Activated naive CD8-positive, alpha-beta T cell treated with anti-CD3 and anti-CD28 coated beads, Interleukin-2, amount 10 ng/mL, durations not matched to agents 7 days and 5 days (primary cell): ENCODE data around the gene EIF6. TPM values are rescaled to one million over a fixed set of nuclear protein-coding genes. Genes with fewer than 3 reads are reported as not detected.
A peak's percentile ranks its signal among the peaks of the same experiment; 100 is the strongest.

Experiments used
- ATAC-seq: fragments of 150-1000 bp; cut with Tn5 transposase; one replicate; pipeline ENCODE4 v1.10.0; 2021; ENCODE audit warnings: low read depth, moderate library complexity
- POLR2A ChIA-PET: fragments of 350-600 bp; sonication (Branson Sonifier 250); formaldehyde crosslinking; loops from one replicate; lab custom pipeline; 2021; ENCODE audit warnings: antibody characterized with exemption; lab: Charles Lee
- DNase-seq: peaks from one replicate; pipeline ENCODE4 v3.0.0; 2021
- H3K27ac Mint-ChIP-seq: one replicate; pipeline ENCODE4 v1.8.0; 2022; ENCODE audit warnings: mild to moderate bottlenecking, mixed read lengths
- H3K27me3 Mint-ChIP-seq: one replicate; pipeline ENCODE4 v1.8.0; 2022; ENCODE audit warnings: mild to moderate bottlenecking, moderate library complexity, mixed read lengths
- H3K36me3 Mint-ChIP-seq: one replicate; pipeline ENCODE4 v1.8.0; 2021; ENCODE audit warnings: mild to moderate bottlenecking, mixed read lengths
- H3K4me1 Mint-ChIP-seq: one replicate; pipeline ENCODE4 v1.8.0; 2021; ENCODE audit warnings: mixed read lengths
- H3K4me3 Mint-ChIP-seq: one replicate; pipeline ENCODE4 v1.8.0; 2022; ENCODE audit warnings: mild to moderate bottlenecking, moderate library complexity, mixed read lengths
- H3K9me3 Mint-ChIP-seq: one replicate; pipeline ENCODE4 v1.8.0; 2021; ENCODE audit warnings: mixed read lengths
- total RNA-seq, 2 experiments: library from RNA; stranded (reverse); gene quantifications; one replicate each; pipeline ENCODE4 v1.2.3, GENCODE V29; 2021

Gene EIF6
- total RNA-seq, 2 experiments from 2014 or later, result 81.0 to 83.9 TPM

GRCh38 chr20:35277127-35277526 lies 7.4 kb downstream of the EIF6 start:
- Mint-ChIP-seq H3K27me3 (no peaks in the 10 kb centered on the region), H3K4me3 (peak overlapping the region; percentile 100), H3K36me3 (peaks cover 15% of the 10 kb centered on the region), H3K9me3 (no peaks in the 10 kb centered on the region), H3K27ac (peak overlapping the region; percentile 100), H3K4me1 (peaks cover 10% of the 10 kb centered on the region)
- DNase-seq (no peak), ATAC-seq (no peak)
- POLR2A ChIA-PET, result interaction anchor here (0.8 to 2.4 kb wide), 11 partner anchors 8 to 465 kb away, joined by 3 to 16 read pairs (median 7); partner anchors contain the start of genes CEP250, EDEM2, EIF6 and GGT7

GRCh38 chr20:35276408-35276807 lies 8.2 kb downstream of the EIF6 start:
- ATAC-seq, result no peak
- peaks cover 11% of the 10 kb centered on the region for H3K36me3 Mint-ChIP-seq
- no peaks in the 10 kb centered on the region for H3K9me3 Mint-ChIP-seq
- H3K27ac Mint-ChIP-seq, result peak overlapping the region; percentile 100
- H3K4me3 Mint-ChIP-seq, result peak overlapping the region; percentile 100
- no peaks in the 10 kb centered on the region for H3K27me3 Mint-ChIP-seq
- peaks cover 9% of the 10 kb centered on the region for H3K4me1 Mint-ChIP-seq
- POLR2A ChIA-PET, result interaction anchor here (0.8 to 2.4 kb wide), 4 partner anchors 8 to 25 kb away, joined by 3 to 16 read pairs (median 7); partner anchors contain the start of gene EIF6
- no peak for DNase-seq

DNA sequence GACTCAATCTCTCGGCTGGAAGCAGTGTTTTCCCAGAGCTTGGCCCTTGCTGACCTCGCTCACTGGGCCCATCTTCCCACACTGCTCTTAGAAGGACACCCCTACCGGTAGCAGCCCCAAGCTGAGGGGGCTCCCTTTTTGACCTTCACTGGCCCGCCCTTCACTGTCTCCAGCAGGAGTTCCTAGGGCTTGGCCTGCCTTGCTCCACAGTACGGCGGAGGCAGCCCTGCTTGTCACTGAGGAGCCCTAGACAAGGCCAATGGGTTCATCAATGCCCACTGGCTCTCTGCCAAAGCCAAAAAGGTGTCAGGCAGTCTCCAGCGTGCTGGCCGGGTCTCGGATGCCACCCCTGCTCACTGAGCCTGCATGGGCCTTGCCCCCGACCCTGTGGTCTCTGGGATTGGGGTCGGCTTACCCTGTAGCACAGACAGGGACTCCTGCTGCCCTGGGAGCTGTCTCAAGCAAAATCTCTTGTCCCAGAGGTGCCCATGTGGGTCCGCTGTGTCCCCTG lies 8.8 kb downstream of the EIF6 start:
- no peak for ATAC-seq
- peaks cover 15% of the 10 kb centered on the region for H3K36me3 Mint-ChIP-seq
- peaks cover 13% of the 10 kb centered on the region for H3K4me1 Mint-ChIP-seq
- no peaks in the 10 kb centered on the region for H3K27me3 Mint-ChIP-seq
- peak overlapping the region; percentile 100 for H3K4me3 Mint-ChIP-seq
- DNase-seq, result no peak
- no peaks in the 10 kb centered on the region for H3K9me3 Mint-ChIP-seq
- POLR2A ChIA-PET, result interaction anchor here (1.5 to 2.4 kb wide), 4 partner anchors 9 to 24 kb away, joined by 3 to 16 read pairs (median 6); partner anchors contain the start of gene EIF6
- peak overlapping the region; percentile 100 for H3K27ac Mint-ChIP-seq

- no peak for DNase-seq
- ATAC-seq, result no peak
- H3K36me3 Mint-ChIP-seq, result peaks cover 10% of the 10 kb centered on the region
Measured at GRCh38 chr20:35274172-35275092, 10.1 kb downstream of the EIF6 start.

GRCh38 chr20:35273449-35274171 lies 11.0 kb downstream of the EIF6 start:
- POLR2A ChIA-PET, result interaction anchor here (0.6 to 2.1 kb wide), 3 partner anchors 10 to 127 kb away, joined by 3 to 7 read pairs (median 4); partner anchors contain the start of genes EDEM2 and EIF6
- H3K9me3 Mint-ChIP-seq, result no peaks in the 10 kb centered on the region
- DNase-seq (no peak), ATAC-seq (no peak)
- peak overlapping the region; percentile 12 for H3K27ac Mint-ChIP-seq
- no peaks in the 10 kb centered on the region for H3K27me3 Mint-ChIP-seq
- no peak overlapping the region for H3K4me3 Mint-ChIP-seq
- H3K4me1 Mint-ChIP-seq, result peaks cover 13% of the 10 kb centered on the region
- H3K36me3 Mint-ChIP-seq, result peaks cover 9% of the 10 kb centered on the region

More at GRCh38 chr20:35274172-35275092, 10.1 kb downstream of the EIF6 start:
- Mint-ChIP-seq H3K27me3 (no peaks in the 10 kb centered on the region), H3K27ac (no peak overlapping the region), H3K4me3 (no peak overlapping the region), H3K9me3 (no peaks in the 10 kb centered on the region), H3K4me1 (peaks cover 13% of the 10 kb centered on the region)
- POLR2A ChIA-PET, result interaction anchor here (1.2 to 2.1 kb wide), 3 partner anchors 10 to 128 kb away, joined by 3 to 7 read pairs (median 5); partner anchors contain the start of genes EDEM2 and EIF6

DNA sequence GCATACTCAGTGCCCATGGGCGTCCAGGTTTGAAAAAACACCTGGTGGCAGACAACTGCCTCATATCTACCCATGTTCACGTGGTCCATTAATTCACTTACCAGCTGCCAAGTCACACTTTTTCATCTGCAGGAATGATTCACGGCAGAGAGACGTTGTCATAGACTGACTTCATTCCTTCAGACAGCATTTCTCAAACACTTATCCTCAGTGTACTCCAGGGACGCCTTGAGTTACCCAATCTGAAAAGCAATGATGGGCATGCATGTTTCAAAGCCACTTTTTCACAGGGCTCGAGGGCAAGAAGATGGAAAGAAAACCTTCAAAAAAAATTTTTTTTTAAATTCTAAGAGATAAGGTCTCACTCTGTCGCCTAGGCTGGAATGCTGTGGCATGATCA lies 12.7 kb downstream of the EIF6 start:
- H3K27ac Mint-ChIP-seq, result no peak overlapping the region
- no peak for ATAC-seq
- H3K4me3 Mint-ChIP-seq, result no peak overlapping the region
- H3K4me1 Mint-ChIP-seq, result peaks cover 9% of the 10 kb centered on the region
- DNase-seq, result no peak
- peaks cover 9% of the 10 kb centered on the region for H3K36me3 Mint-ChIP-seq
- no peaks in the 10 kb centered on the region for H3K9me3 Mint-ChIP-seq
- POLR2A ChIA-PET, result interaction anchor here (0.5 kb wide), 2 partner anchors 149 to 176 kb away, joined by 3 read pairs; no protein-coding TSS in a partner anchor
- no peaks in the 10 kb centered on the region for H3K27me3 Mint-ChIP-seq

DNA sequence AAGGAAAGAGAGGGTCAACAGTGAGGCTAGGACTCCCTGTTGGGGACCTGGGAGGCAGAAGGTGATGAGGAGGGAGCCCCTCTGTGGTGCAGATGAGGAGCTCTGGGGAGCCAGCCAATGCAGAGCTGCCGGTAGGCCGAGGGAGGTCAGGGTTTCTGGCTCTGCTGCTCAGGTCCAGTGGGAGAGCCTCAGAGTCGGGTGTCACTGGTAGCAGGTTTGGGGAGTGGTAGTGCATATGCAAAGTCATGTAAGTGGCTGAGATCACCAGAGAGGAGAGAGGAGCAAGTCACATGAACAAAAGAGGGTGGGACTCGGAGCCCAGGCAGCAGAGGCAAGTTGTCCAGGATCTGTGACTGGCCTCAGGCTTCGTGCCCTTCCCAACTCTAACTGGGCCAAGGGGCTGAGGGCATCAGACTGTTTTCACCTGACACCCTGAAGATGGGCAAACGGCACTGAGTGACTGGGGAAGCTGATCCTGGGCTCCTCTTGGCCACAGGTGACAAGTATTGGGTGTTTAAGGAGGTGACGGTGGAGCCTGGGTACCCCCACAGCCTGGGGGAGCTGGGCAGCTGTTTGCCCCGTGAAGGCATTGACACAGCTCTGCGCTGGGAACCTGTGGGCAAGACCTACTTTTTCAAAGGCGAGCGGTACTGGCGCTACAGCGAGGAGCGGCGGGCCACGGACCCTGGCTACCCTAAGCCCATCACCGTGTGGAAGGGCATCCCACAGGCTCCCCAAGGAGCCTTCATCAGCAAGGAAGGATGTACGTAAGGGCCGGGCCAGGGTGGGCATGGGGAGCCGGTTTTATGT lies 13.3 kb downstream of the EIF6 start:
- DNase-seq, result no peak
- Mint-ChIP-seq H3K27ac (no peak overlapping the region), H3K27me3 (no peaks in the 10 kb centered on the region), H3K4me3 (no peak overlapping the region), H3K9me3 (no peaks in the 10 kb centered on the region), H3K36me3 (peaks cover 9% of the 10 kb centered on the region), H3K4me1 (peaks cover 5% of the 10 kb centered on the region)
- no peak for ATAC-seq
- POLR2A ChIA-PET, result interaction anchor here (0.5 kb wide), 1 partner anchor 175 kb away, joined by 3 read pairs; no protein-coding TSS in a partner anchor

DNA sequence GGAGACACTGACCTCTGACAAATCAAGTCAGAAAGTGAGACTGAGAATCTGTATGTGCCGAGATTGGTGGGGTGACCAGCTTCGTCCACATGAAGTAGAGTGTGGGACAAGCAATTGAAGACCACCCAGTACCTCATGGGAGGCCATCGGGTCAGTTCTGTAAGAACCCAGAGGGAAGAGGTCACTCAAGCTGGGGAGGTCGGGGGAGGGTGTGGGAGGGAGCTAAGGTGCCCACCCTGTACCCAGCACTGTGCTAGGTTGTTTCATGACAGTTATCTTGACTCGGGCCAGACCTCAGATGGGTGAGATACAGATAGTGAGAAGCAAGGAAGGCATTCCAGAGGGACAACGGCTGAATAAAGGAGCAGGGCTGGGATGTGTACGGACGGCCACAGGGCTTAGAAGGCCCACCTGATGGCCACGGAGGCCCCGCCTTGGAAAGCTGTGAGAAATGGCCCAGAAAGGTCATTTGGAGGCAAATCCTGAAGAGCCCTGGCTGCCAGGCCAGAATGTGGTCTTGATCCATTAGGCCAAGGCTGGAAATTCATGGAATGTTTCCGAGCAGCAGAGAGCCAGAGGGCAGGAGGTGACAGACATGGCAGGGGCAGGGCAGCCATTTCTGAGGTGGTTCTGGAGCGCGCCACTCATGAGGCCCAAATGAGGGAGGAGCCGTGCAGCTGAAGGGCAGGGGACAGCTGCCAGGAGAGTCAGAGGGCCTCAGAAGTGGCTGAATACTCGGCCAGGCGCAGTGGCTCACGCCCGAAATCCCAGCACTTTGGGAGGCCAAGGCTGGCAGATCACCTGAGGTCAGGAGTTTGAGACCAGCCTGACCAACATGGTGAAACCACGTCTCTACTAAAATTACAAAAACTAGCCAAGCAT lies 14.3 kb downstream of the EIF6 start:
- Mint-ChIP-seq H3K9me3 (no peaks in the 10 kb centered on the region), H3K4me3 (no peak overlapping the region), H3K36me3 (peaks cover 9% of the 10 kb centered on the region), H3K4me1 (peaks cover 4% of the 10 kb centered on the region), H3K27me3 (no peaks in the 10 kb centered on the region), H3K27ac (peak overlapping the region; percentile 13)
- POLR2A ChIA-PET, result interaction anchor here (1.7 kb wide), 1 partner anchor 8 kb away, joined by 8 read pairs; the partner anchor contains the start of gene MMP24OS
- ATAC-seq, result no peak
- DNase-seq, result no peak

DNA sequence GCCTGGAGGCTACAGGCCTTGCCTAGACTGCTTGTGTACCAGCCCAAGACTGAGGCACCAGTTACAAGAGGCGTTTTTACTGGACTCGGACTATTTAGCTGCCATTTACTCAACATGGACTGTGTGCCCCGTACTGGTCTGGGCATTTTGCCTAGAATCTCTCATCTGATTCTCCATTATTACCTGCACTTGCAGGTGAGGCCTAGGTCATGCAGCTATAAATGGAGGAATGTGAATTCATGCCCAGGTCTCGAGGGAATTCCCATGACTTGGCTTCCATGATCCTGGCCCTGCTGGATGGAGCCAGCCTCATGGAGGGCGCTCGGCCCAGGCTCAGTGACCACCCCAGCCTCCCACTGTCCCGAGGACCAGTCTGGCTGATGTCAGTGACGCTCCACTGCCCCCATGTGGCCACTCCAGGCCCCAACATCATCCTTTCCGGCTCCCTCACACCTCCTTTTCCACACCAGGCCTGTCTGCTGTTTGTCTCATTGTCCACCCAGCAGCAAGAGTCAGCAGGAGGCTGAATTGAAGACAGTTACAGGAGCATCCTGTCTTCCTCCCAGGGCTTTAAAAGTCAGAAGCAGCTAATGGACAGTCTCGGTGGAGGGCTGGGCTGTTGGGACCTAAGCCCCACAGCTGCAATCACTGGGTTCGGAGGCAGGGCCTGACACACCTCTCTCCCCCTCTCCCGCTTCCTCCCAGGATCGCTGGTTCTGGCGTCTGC lies 15.4 kb downstream of the EIF6 start:
- POLR2A ChIA-PET, result interaction anchor here (1.2 to 1.7 kb wide), 2 partner anchors 9 to 122 kb away, joined by 3 to 8 read pairs; partner anchors contain the start of genes EDEM2 and MMP24OS
- Mint-ChIP-seq H3K4me3 (no peak overlapping the region), H3K36me3 (peaks cover 9% of the 10 kb centered on the region), H3K27me3 (no peaks in the 10 kb centered on the region), H3K27ac (peak overlapping the region; percentile 42), H3K4me1 (peaks cover 4% of the 10 kb centered on the region), H3K9me3 (no peaks in the 10 kb centered on the region)
- ATAC-seq (peak; percentile 67), DNase-seq (peak; percentile 69)

DNA sequence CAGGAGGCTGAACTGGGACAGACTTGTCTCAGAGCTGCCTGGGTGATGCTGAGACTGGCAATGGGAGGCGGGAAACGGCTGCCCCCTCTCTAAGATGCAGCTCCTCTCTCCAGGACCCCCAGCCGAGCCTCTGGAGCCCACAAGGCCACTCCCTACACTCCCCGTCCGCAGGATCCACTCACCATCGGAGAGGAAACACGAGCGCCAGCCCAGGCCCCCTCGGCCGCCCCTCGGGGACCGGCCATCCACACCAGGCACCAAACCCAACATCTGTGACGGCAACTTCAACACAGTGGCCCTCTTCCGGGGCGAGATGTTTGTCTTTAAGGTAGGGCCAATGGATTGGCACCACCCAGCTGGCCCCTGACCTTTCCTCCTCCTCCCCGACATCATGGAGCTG lies 17.5 kb downstream of the EIF6 start:
- H3K9me3 Mint-ChIP-seq, result no peaks in the 10 kb centered on the region
- H3K27ac Mint-ChIP-seq, result no peak overlapping the region
- ATAC-seq (no peak), DNase-seq (no peak)
- POLR2A ChIA-PET, result no interaction called here
- peaks cover 10% of the 10 kb centered on the region for H3K36me3 Mint-ChIP-seq
- H3K4me1 Mint-ChIP-seq, result peaks cover 4% of the 10 kb centered on the region
- no peak overlapping the region for H3K4me3 Mint-ChIP-seq
- H3K27me3 Mint-ChIP-seq, result no peaks in the 10 kb centered on the region

- Mint-ChIP-seq H3K4me3 (no peak overlapping the region), H3K4me1 (peaks cover 2% of the 10 kb centered on the region), H3K9me3 (no peaks in the 10 kb centered on the region), H3K27me3 (no peaks in the 10 kb centered on the region), H3K27ac (no peak overlapping the region), H3K36me3 (peaks cover 6% of the 10 kb centered on the region)
- DNase-seq (no peak), ATAC-seq (no peak)
- POLR2A ChIA-PET, result interaction anchor here (0.7 to 2.0 kb wide), 3 partner anchors 12 to 92 kb away, joined by 3 to 11 read pairs (median 3); partner anchors contain the start of gene MMP24OS
Measured at GRCh38 chr20:35264755-35265154, 19.8 kb downstream of the EIF6 start.
